ENCODE data around the gene TEX36. TPM values are rescaled to one million over a fixed set of nuclear protein-coding genes. Genes with fewer than 3 reads are reported as not detected.

The TEX36 gene
- polyA plus RNA-seq, 1 of the 3 experiments (the other 2 are of a cell fraction) = not detected

GRCh38 chr10:125694883-125695282, 11.9 kb upstream of the TEX36 start:
- Histone ChIP-seq H3K4me1 (ENCODE audit: control insufficient read depth in 1 of 2, insufficient read depth in 2 of 2, low read depth in 1 of 2, low read length in 1 of 2) (peaks cover 5 to 10% of the 10 kb centered on the region in 2 experiments; a peak in 2 of 4 replicates), H2AFZ (ENCODE audit: low read depth) (peak overlapping the region; percentile 3; the same call in 1 of the 2 replicates), H3K4me3 (ENCODE audit: low read depth in 2 of 2, low read length in 1 of 2) (no peak overlapping the region), H3K36me3 (replicated peaks in 1 of 2; ENCODE audit: control insufficient read depth in 1 of 2, insufficient read depth in 2 of 2, low read length in 1 of 2) (no peaks in the 10 kb centered on the region), H4K20me1 (ENCODE audit: insufficient read depth) (no peaks in the 10 kb centered on the region), H3K9me2 (no peaks in the 10 kb centered on the region), H3K27ac (ENCODE audit: low read depth in 2 of 2, low read length in 1 of 2) (no peak overlapping the region), H3K9me3 (no peaks in the 10 kb centered on the region), H3K79me2 (ENCODE audit: insufficient read depth) (no peaks in the 10 kb centered on the region), H3K27me3 (ENCODE audit: insufficient read depth) (no peaks in the 10 kb centered on the region), H3K9ac (no peak overlapping the region), H3K4me2 (peak overlapping the region; percentile 4; the same call in 1 of the 2 replicates), H3F3A (replicated peaks; ENCODE audit: insufficient read depth) (no peaks in the 10 kb centered on the region)
- no peak for DNase-seq
- ChIA-PET POLR2A (no interaction called here), CTCF (no interaction called here)
- TF ChIP-seq TCF12 (IDR thresholded peaks at IDR 0.05) (0 out of 2 replicates have a peak, but pooled peaks have one; percentile 15), NFIC (IDR thresholded peaks at IDR 0.05; ENCODE audit: borderline replicate concordance) (no peak), FOSL2 (IDR thresholded peaks at IDR 0.05; ENCODE audit: borderline replicate concordance, low read depth) (0 out of 2 replicates have a peak, but pooled peaks have one; percentile 7), FOXJ3 (CRISPR knock-in tag; IDR thresholded peaks at IDR 0.05) (no peak), POLR2AphosphoS5 (IDR thresholded peaks at IDR 0.05; ENCODE audit: low read depth, low read length) (no peak), CTCF (IDR thresholded peaks at IDR 0.05) (no peak), JUND (IDR thresholded peaks at IDR 0.05) (peak; percentile 20; the same call in 1 of the 2 replicates), RFX5 (IDR thresholded peaks at IDR 0.05; ENCODE audit: low read length) (no peak), RAD21 (IDR thresholded peaks at IDR 0.05; ENCODE audit: low read length) (no peak), FOXM1 (IDR thresholded peaks at IDR 0.05; ENCODE audit: low read depth) (no peak), RXRA (IDR thresholded peaks at IDR 0.05; ENCODE audit: borderline replicate concordance, low read depth) (peak; percentile 35; the same call in 1 of the 2 replicates), MEF2A (IDR thresholded peaks at IDR 0.05; ENCODE audit: borderline replicate concordance, low read depth) (no peak), SMC3 (IDR thresholded peaks at IDR 0.05; ENCODE audit: low read depth, low read length) (no peak), EP300 (IDR thresholded peaks at IDR 0.05; ENCODE audit: borderline replicate concordance in 1 of 2, low read depth in 1 of 2, low read length in 1 of 2) (peak in 1 of 2 experiments; percentile 12; a peak in 1 of 4 replicates), TAF1 (IDR thresholded peaks at IDR 0.05; ENCODE audit: borderline replicate concordance, low read depth, low read length) (no peak)
- TF ChIP-seq, protein P1, sequence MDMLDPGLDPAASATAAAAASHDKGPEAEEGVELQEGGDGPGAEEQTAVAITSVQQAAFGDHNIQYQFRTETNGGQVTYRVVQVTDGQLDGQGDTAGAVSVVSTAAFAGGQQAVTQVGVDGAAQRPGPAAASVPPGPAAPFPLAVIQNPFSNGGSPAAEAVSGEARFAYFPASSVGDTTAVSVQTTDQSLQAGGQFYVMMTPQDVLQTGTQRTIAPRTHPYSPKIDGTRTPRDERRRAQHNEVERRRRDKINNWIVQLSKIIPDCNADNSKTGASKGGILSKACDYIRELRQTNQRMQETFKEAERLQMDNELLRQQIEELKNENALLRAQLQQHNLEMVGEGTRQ (IDR thresholded peaks at IDR 0.05; ENCODE audit: borderline replicate concordance, low read depth, low read length) = no peak
- TF ChIP-seq, protein P2, sequence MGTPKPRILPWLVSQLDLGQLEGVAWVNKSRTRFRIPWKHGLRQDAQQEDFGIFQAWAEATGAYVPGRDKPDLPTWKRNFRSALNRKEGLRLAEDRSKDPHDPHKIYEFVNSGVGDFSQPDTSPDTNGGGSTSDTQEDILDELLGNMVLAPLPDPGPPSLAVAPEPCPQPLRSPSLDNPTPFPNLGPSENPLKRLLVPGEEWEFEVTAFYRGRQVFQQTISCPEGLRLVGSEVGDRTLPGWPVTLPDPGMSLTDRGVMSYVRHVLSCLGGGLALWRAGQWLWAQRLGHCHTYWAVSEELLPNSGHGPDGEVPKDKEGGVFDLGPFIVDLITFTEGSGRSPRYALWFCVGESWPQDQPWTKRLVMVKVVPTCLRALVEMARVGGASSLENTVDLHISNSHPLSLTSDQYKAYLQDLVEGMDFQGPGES (IDR thresholded peaks at IDR 0.05; ENCODE audit: low read depth, low read length) = no peak
- TF ChIP-seq, protein P3, sequence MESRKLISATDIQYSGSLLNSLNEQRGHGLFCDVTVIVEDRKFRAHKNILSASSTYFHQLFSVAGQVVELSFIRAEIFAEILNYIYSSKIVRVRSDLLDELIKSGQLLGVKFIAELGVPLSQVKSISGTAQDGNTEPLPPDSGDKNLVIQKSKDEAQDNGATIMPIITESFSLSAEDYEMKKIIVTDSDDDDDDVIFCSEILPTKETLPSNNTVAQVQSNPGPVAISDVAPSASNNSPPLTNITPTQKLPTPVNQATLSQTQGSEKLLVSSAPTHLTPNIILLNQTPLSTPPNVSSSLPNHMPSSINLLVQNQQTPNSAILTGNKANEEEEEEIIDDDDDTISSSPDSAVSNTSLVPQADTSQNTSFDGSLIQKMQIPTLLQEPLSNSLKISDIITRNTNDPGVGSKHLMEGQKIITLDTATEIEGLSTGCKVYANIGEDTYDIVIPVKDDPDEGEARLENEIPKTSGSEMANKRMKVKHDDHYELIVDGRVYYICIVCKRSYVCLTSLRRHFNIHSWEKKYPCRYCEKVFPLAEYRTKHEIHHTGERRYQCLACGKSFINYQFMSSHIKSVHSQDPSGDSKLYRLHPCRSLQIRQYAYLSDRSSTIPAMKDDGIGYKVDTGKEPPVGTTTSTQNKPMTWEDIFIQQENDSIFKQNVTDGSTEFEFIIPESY (IDR thresholded peaks at IDR 0.05; ENCODE audit: borderline replicate concordance, low read depth) = no peak
- 22% methylated on average over 1 of the region's 1 CpG for WGBS (ENCODE audit: low lambda C conversion rate)
